K562 (cell line): ENCODE results near the gene TMSB4X. TPM values are rescaled to one million over a fixed set of nuclear protein-coding genes. Genes with fewer than 3 reads are reported as not detected.

Experiments used
- ATAC-seq: fragments of 200-7000 bp; cut with Tn5 transposase; 3 replicates; pipeline ENCODE4 v1.9.1; 2020; ENCODE audit warnings: moderate library complexity
- BruUV-seq: library from RNA; stranded (reverse); fragments of 400-500 nt; replicated peaks from 2 replicates; lab custom pipeline; 2021; lab: Mats Ljungman, UMichigan
- CTCF ChIA-PET: fragments of 300-600 bp; formaldehyde crosslinking; extraction: SDS; loops from one replicate; lab custom pipeline; 2021; ENCODE audit warnings: low intra/inter-chr PET ratio; lab: Yijun Ruan, JAX
- POLR2A ChIA-PET: fragments of 300-600, 350-650 bp; sonication (Branson Sonifier 250); formaldehyde crosslinking; extraction: SDS; loops from one replicate; lab custom pipeline; 2021; ENCODE audit warnings: antibody characterized with exemption, inconsistent platforms; lab: Yijun Ruan, JAX
- DNase-seq, 4 experiments: peaks; one replicate each; pipeline versions ENCODE4 v3.0.0 to v3.0.0-alpha.2; 2011 to 2018; ENCODE audit warnings: low spot score in 3 of 4, mixed read lengths in 3 of 4; ENCODE audit errors: extremely low read depth in 1 of 4
- FAIRE-seq: peaks from 2 replicates; lab custom pipeline; 2011; peaks lifted over from hg19 to GRCh38; lab: Jason Lieb, UNC
- H2AFZ ChIP-seq: 2 replicates; pipeline ENCODE4 v1.6.0; 2011; ENCODE audit warnings: low read depth, low read length, control low read depth, inconsistent platforms
- H3K27ac ChIP-seq: fragments of 200-600 bp; 3 replicates; pipeline ENCODE4 v1.8.0; 2011; ENCODE audit warnings: low read depth, mild to moderate bottlenecking, control low read depth, inconsistent platforms, low read length, moderate library complexity, mixed read lengths; ENCODE audit errors: extremely low read depth
- H3K27me3 ChIP-seq, 2 experiments: fragments of 300-600 bp in 1 of 2; 2 replicates in 1 of 2; 3 replicates in 1 of 2; pipeline versions ENCODE4 v1.6.0 to v1.8.0; 2011; ENCODE audit warnings: inconsistent platforms in 2 of 2, low read length in 2 of 2, mild to moderate bottlenecking in 1 of 2, mixed read lengths in 1 of 2, moderate library complexity in 1 of 2; ENCODE audit not compliant: control insufficient read depth in 2 of 2, insufficient read depth in 2 of 2
- H3K36me3 ChIP-seq: fragments of 300-600 bp; 3 replicates; pipeline ENCODE4 v1.8.0; 2011; ENCODE audit warnings: mild to moderate bottlenecking, low read length, inconsistent platforms; ENCODE audit not compliant: control insufficient read depth, insufficient read depth
- H3K4me1 ChIP-seq, 2 experiments: fragments of 200-600 bp in 1 of 2; replicated peaks in 1 of 2; 2 replicates in 1 of 2; 3 replicates in 1 of 2; pipeline versions ENCODE4 v1.5.1 to v1.8.0; 2011; ENCODE audit warnings: inconsistent platforms in 2 of 2, low read length in 2 of 2, mild to moderate bottlenecking in 1 of 2, mixed read lengths in 1 of 2, moderate library complexity in 1 of 2; ENCODE audit not compliant: control insufficient read depth in 2 of 2, insufficient read depth in 2 of 2
- H3K4me2 ChIP-seq: 2 replicates; pipeline ENCODE4 v1.6.1; 2011; ENCODE audit warnings: low read length, control low read depth, inconsistent platforms, mixed read lengths; ENCODE audit not compliant: insufficient read depth
- H3K4me3 ChIP-seq: fragments of 200-600 bp; sonication (generic), shearing (Covaris generic); 2 replicates; pipeline ENCODE4 v1.5.1; 2016; ENCODE audit warnings: control low read depth, inconsistent platforms
- H3K79me2 ChIP-seq: fragments of 200-600 bp; 3 replicates; pipeline ENCODE4 v1.8.0; 2011; ENCODE audit warnings: low read length, inconsistent platforms; ENCODE audit not compliant: control insufficient read depth, insufficient read depth
- H3K9ac ChIP-seq, 2 experiments: 2 replicates each; pipeline versions ENCODE4 v1.6.0 to v1.6.1; 2011; ENCODE audit warnings: low read depth in 2 of 2, low read length in 2 of 2, control low read depth in 1 of 2, inconsistent platforms in 1 of 2, mild to moderate bottlenecking in 1 of 2, mixed read lengths in 1 of 2; ENCODE audit not compliant: insufficient read depth in 1 of 2
- H3K9me1 ChIP-seq: one replicate; pipeline ENCODE4 v1.6.0; 2011; ENCODE audit warnings: inconsistent platforms, mild to moderate bottlenecking, low read length, moderate library complexity; ENCODE audit not compliant: control insufficient read depth, insufficient read depth
- H3K9me3 ChIP-seq: replicated peaks from 2 replicates; pipeline ENCODE4 v1.5.1; 2011; ENCODE audit warnings: low read depth, low read length, inconsistent platforms; ENCODE audit not compliant: control insufficient read depth, insufficient read depth
- H4K20me1 ChIP-seq: replicated peaks from 2 replicates; pipeline ENCODE4 v1.6.1; 2011; ENCODE audit warnings: low read length, inconsistent platforms, mixed read lengths; ENCODE audit not compliant: control insufficient read depth, insufficient read depth
- CTBP1 ChIP-seq: fragments of 450-650 bp; IDR thresholded peaks from 2 replicates; pipeline ENCODE4 v1.6.1; 2016; ENCODE audit warnings: borderline replicate concordance
- DMBX1 ChIP-seq: fragments of 250-450 bp; sonication (Bioruptor Pico); IDR thresholded peaks from 2 replicates; pipeline ENCODE4 v1.8.0; 2022; ENCODE audit warnings: inconsistent platforms, mild to moderate bottlenecking, moderate library complexity, borderline replicate concordance
- EP400 ChIP-seq: fragments of 450-650 bp; IDR thresholded peaks from 2 replicates; pipeline ENCODE4 v1.6.1; 2017; ENCODE audit warnings: antibody characterized with exemption, mild to moderate bottlenecking, moderate library complexity
- GABPB1 ChIP-seq: sonication (generic); formaldehyde crosslinking; IDR thresholded peaks from 2 replicates; pipeline ENCODE4 v1.8.0; 2022; ENCODE audit warnings: mild to moderate bottlenecking, missing genetic modification reagents
- NCOA4 ChIP-seq: fragments of 450-650 bp; IDR thresholded peaks from 2 replicates; pipeline ENCODE4 v1.6.1; 2018; ENCODE audit warnings: mild to moderate bottlenecking; ENCODE audit not compliant: partially characterized antibody
- PHF21A ChIP-seq: fragments of 450-650 bp; IDR thresholded peaks from 2 replicates; pipeline ENCODE4 v1.6.1; 2017; ENCODE audit warnings: low read depth, borderline replicate concordance
- RBM34 ChIP-seq: fragments of 200-400 bp; formaldehyde crosslinking; IDR thresholded peaks from 2 replicates; pipeline ENCODE4 v1.6.1; 2018; ENCODE audit warnings: low read length, borderline replicate concordance; ENCODE audit not compliant: insufficient read depth
- SNIP1 ChIP-seq: fragments of 450-650 bp; IDR thresholded peaks from 2 replicates; pipeline ENCODE4 v1.7.1; 2017; ENCODE audit warnings: low read depth, mild to moderate bottlenecking
- TFAM ChIP-seq: fragments of 250-450 bp; sonication (Bioruptor Pico); conservative IDR thresholded peaks from 2 replicates; pipeline ENCODE4 v1.5.0; 2021; ENCODE audit warnings: mild to moderate bottlenecking, moderate library complexity
- ZNF232 ChIP-seq: sonication (generic); formaldehyde crosslinking; IDR thresholded peaks from 2 replicates; pipeline ENCODE4 v1.8.0; 2022; ENCODE audit warnings: mild to moderate bottlenecking, missing genetic modification reagents
- ZNF263 ChIP-seq: sonication (generic); formaldehyde crosslinking; IDR thresholded peaks from 2 replicates; pipeline ENCODE4 v1.8.0; 2022; ENCODE audit warnings: mild to moderate bottlenecking, missing genetic modification reagents, borderline replicate concordance
- WGBS: fragments of 100-300 bp; shearing (Covaris generic); methylation state at CpG from one replicate; pipeline ENCODE4 v1.1.6; 2016; ENCODE audit warnings: low coverage, mixed read lengths; ENCODE audit not compliant: insufficient coverage; ENCODE audit errors: missing lambda C conversion rate; 5-methylcytosine and 5-hydroxymethylcytosine counted together
- in situ Hi-C: fragments of 300-500 bp; cut with MboI; formaldehyde crosslinking; loops from 4 replicates; pipeline ENCODE4 v1.15.0; 2018; ENCODE audit warnings: inconsistent platforms, mixed read lengths
- intact Hi-C: fragments of 100-400 bp; cut with micrococcal nuclease; formaldehyde crosslinking; loops from 2 replicates; pipeline ENCODE4 v1.14.2; 2022
- polyA plus RNA-seq, 8 experiments: library from polyadenylated mRNA; depleted of rRNA in 4 of 8; stranded (reverse) in 5 of 8; unstranded in 3 of 8; fragments of >200 nt; fragmentation: Nextera tagmentation in 2 of 8; fragmentation: Illumina TruSeq in 1 of 8; extraction: Ambion mirVana in 2 of 8; extraction: Trizol in 1 of 8; gene quantifications; 2 replicates each; pipeline versions ENCODE4 v1.2.1 to v1.2.3, GENCODE V29; 2011 to 2014; ENCODE audit warnings: inconsistent platforms in 1 of 8, missing spikeins in 1 of 8
- total RNA-seq, 7 experiments: library from RNA; depleted of rRNA in 6 of 7; stranded (reverse); fragments of >200 nt in 6 of 7; fragmentation: Illumina TruSeq in 2 of 7; extraction: Trizol in 2 of 7; gene quantifications; 2 replicates each; pipeline versions ENCODE4 v1.2.1 to v1.2.3, GENCODE V29; 2011 to 2021; ENCODE audit warnings: low replicate concordance in 1 of 7
- TF ChIP-seq, protein P1 (sequence below): fragments of 450-650 bp; IDR thresholded peaks from 2 replicates; pipeline ENCODE4 v1.6.1; 2017; ENCODE audit warnings: antibody characterized with exemption, mild to moderate bottlenecking

Gene TMSB4X
- total and polyA plus RNA-seq, 9 of the 15 experiments (the other 6 are each of a cell fraction or from before 2014, with no cell fraction given) = 1,035 to 2,035 (median 1,529) TPM

DNA sequence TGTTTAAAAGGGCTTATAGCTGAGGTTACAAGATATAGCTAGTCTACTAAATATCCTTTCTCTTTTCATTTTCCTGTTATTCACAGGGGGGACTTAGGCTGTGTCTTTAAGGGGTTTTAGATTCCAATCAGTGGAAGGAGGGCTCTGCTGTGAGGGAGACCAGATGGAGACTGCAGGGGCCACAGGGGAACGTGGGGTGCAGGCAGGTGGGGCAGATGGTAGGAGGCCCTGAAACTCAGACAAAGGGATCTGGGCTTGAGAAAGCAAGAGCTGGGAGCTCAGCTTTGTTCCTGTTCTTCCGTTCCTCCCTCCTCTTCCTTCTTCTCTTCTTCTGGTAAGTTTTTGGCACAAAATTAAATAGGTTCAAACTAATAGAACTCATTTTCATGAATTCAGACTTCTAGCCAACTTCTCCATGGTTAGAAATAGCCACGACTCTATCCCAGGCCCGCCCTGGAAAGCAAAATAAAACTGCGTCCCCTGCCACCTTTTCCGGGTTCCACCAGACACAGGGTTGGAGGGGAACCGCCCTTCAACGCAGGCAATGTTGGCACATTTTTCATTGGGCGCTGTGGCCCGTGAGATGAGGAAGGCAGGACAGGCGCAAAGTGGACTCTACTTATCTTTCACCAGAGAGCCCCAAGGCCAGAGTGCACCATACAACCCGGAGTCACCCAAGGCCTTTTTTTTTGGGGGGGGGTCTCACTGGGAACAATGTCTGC is 3.5 kb upstream of the TMSB4X start (continued):
- TF ChIP-seq, protein P1, sequence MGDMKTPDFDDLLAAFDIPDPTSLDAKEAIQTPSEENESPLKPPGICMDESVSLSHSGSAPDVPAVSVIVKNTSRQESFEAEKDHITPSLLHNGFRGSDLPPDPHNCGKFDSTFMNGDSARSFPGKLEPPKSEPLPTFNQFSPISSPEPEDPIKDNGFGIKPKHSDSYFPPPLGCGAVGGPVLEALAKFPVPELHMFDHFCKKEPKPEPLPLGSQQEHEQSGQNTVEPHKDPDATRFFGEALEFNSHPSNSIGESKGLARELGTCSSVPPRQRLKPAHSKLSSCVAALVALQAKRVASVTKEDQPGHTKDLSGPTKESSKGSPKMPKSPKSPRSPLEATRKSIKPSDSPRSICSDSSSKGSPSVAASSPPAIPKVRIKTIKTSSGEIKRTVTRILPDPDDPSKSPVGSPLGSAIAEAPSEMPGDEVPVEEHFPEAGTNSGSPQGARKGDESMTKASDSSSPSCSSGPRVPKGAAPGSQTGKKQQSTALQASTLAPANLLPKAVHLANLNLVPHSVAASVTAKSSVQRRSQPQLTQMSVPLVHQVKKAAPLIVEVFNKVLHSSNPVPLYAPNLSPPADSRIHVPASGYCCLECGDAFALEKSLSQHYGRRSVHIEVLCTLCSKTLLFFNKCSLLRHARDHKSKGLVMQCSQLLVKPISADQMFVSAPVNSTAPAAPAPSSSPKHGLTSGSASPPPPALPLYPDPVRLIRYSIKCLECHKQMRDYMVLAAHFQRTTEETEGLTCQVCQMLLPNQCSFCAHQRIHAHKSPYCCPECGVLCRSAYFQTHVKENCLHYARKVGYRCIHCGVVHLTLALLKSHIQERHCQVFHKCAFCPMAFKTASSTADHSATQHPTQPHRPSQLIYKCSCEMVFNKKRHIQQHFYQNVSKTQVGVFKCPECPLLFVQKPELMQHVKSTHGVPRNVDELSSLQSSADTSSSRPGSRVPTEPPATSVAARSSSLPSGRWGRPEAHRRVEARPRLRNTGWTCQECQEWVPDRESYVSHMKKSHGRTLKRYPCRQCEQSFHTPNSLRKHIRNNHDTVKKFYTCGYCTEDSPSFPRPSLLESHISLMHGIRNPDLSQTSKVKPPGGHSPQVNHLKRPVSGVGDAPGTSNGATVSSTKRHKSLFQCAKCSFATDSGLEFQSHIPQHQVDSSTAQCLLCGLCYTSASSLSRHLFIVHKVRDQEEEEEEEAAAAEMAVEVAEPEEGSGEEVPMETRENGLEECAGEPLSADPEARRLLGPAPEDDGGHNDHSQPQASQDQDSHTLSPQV = no peak
- no peak for TF ChIP-seq RBM34
- TF ChIP-seq TFAM (CRISPR knock-in tag) = no peak

GRCh38 chrX:12972243-12972642 is 2.7 kb upstream of the TMSB4X start:
- 80% methylated on average over 5 of the region's 6 CpGs for WGBS
- no peak overlapping the region for H2AFZ ChIP-seq
- H3K4me1 ChIP-seq = peaks cover 15 to 34% of the 10 kb centered on the region in 2 experiments; a peak in 4 of 5 replicates
- H3K36me3 ChIP-seq = peaks cover 4% of the 10 kb centered on the region; the same call in 2 of the 3 replicates
- no TSS peak for BruUV-seq
- no peaks in the 10 kb centered on the region for H3K9me3 ChIP-seq
- no peak for ATAC-seq
- H3K9me1 ChIP-seq = no peaks in the 10 kb centered on the region
- H3K79me2 ChIP-seq = peaks cover 32% of the 10 kb centered on the region
- H3K27me3 ChIP-seq = no peaks in the 10 kb centered on the region
- ChIA-PET POLR2A (no interaction called here), CTCF (no interaction called here)
- H3K4me2 ChIP-seq = no peak overlapping the region
- FAIRE-seq = no peak
- intact Hi-C loops (loop anchor here (5.0 kb wide), 1 partner anchor 515 kb away; no protein-coding TSS in a partner anchor), in situ Hi-C loops (loop anchor here (25.0 kb wide), 1 partner anchor 690 kb away; the partner anchor contains the start of gene TCEANC)
- no peak overlapping the region for H3K27ac ChIP-seq
- H3K4me3 ChIP-seq = no peak overlapping the region
- no peak for DNase-seq
- peaks cover 6% of the 10 kb centered on the region; the same call in 1 of the 2 replicates for H4K20me1 ChIP-seq
- TF ChIP-seq ZNF263 (CRISPR knock-in tag) (no peak), DMBX1 (CRISPR knock-in tag) (no peak), EP400 (no peak), NCOA4 (no peak), CTBP1 (no peak), ZNF232 (CRISPR knock-in tag) (no peak), SNIP1 (no peak), GABPB1 (CRISPR knock-in tag) (no peak), PHF21A (no peak)
- H3K9ac ChIP-seq = no peak overlapping the region
